ENCODE data around the gene NANS.
"Not testable (repeated sequence)": the region's sequence is repeated elsewhere in the genome, so short reads cannot be mapped to it uniquely, and the experiment has no call there.

Gene NANS

DNA sequence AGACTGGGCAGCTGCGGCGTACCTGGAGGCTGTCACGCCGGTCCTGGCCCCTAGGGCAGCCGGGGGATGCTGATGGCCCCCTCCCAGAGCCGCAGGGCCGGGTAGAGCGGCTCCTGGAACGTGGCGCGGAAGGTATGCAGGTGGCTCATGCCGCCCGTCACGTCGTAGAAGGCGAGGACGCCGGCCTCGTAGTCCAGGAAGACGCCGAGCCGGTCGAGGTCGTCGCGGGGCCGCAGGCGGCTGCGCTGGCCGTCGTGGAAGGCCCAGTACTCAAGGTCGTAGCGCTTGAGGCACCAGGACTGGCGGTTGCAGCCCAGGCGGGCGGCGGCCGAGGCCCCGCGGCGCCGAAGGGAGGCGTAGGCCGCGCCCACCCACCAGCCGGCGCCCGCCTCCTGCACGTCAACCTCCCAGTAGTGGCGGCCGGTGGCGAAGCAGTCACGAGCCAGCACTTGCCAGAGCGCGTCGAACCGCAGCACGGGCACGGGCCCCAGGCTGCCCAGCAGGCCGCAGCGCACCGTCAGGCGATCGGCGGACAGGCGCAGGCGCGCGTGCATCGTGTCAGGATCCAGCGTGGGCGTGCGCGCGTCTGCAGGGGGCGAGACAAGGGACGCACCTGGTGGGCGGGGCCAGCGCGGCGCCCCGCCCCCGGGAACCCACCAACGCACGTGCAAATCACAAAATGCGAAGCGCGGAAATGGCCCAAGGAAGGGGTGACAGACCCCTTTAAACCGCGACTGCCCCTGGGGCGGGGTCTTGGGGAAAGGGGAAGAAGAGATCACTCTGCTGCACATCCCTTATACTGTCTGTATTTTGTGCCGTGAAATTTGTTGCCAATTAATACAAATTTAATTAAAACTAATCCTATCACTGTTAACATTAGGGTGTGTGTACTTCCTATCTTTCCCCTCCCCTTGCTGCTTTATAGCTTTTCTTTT, 31.2 kb downstream of the NANS start:
- H3K4me3 ChIP-seq (ENCODE audit: low read depth, low read length), result no peak overlapping the region
- TF ChIP-seq, protein P1, sequence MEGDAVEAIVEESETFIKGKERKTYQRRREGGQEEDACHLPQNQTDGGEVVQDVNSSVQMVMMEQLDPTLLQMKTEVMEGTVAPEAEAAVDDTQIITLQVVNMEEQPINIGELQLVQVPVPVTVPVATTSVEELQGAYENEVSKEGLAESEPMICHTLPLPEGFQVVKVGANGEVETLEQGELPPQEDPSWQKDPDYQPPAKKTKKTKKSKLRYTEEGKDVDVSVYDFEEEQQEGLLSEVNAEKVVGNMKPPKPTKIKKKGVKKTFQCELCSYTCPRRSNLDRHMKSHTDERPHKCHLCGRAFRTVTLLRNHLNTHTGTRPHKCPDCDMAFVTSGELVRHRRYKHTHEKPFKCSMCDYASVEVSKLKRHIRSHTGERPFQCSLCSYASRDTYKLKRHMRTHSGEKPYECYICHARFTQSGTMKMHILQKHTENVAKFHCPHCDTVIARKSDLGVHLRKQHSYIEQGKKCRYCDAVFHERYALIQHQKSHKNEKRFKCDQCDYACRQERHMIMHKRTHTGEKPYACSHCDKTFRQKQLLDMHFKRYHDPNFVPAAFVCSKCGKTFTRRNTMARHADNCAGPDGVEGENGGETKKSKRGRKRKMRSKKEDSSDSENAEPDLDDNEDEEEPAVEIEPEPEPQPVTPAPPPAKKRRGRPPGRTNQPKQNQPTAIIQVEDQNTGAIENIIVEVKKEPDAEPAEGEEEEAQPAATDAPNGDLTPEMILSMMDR (IDR thresholded peaks at IDR 0.05; ENCODE audit: borderline replicate concordance, insufficient read depth, low read depth, low read length), result no peak

DNA sequence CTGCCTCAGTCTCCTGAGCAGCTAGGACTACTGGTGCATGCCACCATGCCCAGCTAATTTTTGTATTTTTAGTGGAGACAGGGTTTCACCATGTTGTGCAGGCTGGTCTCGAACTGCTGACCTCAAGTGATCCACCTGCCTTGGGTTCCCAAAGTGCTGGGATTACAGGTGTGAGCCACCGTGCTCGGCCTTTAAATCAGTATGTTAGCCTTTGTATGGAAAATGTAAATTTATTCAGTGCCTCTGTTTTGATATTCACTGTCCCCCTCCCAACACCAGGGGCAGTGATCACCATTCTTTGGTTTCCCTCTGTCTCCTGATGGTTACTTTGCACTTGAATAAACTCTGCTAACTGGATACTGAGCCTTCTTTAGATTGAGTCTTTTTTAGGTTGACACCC, 34.1 kb downstream of the NANS start:
- H3K4me3 ChIP-seq (ENCODE audit: low read depth, low read length), result not testable (repeated sequence)

DNA sequence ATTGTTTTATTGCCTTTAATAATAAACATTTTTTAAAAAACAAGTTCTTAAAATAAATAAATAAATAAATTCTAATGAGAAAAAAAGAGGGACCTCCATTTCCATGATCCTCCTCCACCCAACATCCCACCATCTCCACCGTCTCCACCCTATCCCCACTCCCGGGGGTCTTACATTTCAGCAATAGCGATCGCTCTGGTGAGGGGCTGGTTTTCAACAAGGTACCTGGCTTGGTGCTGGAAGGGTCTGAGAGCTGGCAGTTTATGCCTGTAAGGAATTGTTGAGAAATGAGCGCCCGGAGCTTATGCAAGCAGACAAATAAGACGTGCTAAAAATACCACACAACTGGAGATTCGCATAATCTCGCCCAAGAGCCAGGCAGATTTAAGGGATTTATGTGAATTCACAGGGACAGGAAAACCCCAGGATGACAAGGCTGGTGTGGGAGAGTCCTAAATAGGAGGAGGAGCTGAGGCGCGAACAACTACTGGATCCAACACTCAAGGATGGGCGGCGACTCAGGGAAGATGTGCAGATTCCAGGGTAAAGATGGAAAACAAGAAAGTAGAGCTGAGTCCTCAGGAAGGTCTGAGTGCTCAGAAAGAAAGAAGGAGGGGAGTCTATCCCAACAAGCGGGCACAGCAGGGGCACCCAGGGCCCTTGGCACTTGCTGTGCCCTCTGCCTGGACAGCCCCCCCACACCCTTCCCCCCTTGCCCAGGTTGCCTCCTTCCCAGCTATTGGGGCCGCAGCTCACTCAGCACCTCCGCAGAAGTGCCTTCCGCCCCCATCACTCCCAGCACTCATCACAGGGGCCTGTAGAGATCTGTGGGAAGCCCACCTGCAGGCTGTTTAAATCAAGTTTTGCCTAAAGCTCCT, 35.4 kb downstream of the NANS start:
- TF ChIP-seq, protein P1 (IDR thresholded peaks at IDR 0.05; ENCODE audit: borderline replicate concordance, insufficient read depth, low read depth, low read length), result no peak
- no peak overlapping the region for H3K4me3 ChIP-seq (ENCODE audit: low read depth, low read length)

DNA sequence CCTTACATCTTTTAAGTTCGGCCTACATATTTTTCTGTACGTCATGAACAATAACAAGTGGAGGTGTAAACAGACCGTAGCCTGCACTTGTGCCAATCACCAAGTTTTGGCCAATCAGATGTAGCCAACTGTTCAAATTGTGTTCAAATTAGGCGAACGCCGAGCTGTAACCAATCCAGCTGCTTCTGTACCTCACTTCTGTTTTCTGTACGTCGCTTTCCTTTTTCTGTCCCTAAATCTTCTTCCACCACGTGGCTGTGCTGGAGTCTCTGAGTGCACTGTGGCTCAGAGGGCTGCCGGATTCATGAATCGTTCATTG, 36.0 kb downstream of the NANS start:
- TF ChIP-seq, protein P1 (IDR thresholded peaks at IDR 0.05; ENCODE audit: borderline replicate concordance, insufficient read depth, low read depth, low read length), result no peak
- H3K4me3 ChIP-seq (ENCODE audit: low read depth, low read length), result no peak overlapping the region

DNA sequence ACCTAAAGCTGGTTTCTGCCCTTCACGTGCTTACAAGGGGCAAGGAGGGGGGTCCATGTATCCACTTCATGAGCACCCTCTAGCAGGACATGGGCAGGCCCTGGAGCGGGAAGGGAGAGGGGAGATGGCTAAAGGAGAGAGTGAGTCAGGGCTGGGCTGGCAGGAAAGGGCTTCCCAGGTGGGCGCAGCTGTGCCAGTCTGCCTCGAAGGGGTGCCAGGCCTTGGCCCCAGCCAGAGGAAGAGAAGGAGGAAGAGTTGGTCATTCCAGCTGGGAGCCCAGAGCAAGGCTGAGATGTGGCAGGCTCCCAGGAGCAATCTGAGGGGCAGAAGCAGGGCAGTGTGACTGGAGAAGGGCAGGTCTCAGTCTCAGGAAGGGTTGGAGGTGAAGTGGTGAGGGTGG, 37.8 kb downstream of the NANS start:
- no peak overlapping the region for H3K4me3 ChIP-seq (ENCODE audit: low read depth, low read length)
- TF ChIP-seq, protein P1 (IDR thresholded peaks at IDR 0.05; ENCODE audit: borderline replicate concordance, insufficient read depth, low read depth, low read length), result no peak

DNA sequence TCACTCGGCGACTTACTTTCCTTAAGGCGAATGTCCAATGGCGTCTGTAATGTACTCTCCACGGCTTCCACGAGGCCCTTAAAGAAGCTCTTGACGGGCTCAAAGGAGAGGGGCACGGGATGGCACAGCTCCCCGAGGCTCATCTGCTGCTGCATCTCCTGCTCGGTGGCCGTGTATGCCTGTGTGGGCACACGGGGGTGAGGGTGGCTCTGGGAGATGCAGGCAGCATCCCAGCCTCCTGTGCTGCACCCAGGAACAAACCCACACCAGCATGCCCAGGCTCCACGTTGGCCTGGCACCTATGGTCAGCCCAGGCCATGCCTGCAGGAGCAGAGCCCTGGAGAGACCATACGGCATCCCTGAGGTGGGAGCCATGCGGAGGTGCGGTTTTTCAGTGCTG, 38.3 kb downstream of the NANS start:
- H3K4me3 ChIP-seq (ENCODE audit: low read depth, low read length), result no peak overlapping the region
- TF ChIP-seq, protein P1 (IDR thresholded peaks at IDR 0.05; ENCODE audit: borderline replicate concordance, insufficient read depth, low read depth, low read length), result no peak

DNA sequence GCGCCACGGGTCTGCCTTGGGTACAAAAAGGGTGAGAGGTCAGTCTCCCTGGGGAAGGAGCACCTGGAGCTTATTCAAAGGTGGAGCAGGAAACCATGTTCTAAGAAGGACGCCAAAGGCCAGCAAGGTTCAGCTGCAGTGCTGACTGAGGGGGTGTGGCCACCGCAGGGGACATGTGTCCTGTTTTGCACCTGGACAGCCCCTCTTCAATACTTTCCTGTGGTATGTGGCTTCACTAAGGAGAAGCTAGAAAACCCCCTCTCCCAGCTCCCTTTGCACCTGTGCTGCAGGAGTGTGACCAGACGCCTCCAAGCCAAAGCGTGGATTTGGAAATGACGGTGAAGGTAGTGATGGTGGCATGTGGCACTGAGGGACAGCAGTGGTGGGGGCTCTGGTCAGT, 38.9 kb downstream of the NANS start:
- TF ChIP-seq, protein P1 (IDR thresholded peaks at IDR 0.05; ENCODE audit: borderline replicate concordance, insufficient read depth, low read depth, low read length), result no peak
- no peak overlapping the region for H3K4me3 ChIP-seq (ENCODE audit: low read depth, low read length)
